ENCODE data around the gene TTLL11. TPM values are rescaled to one million over a fixed set of nuclear protein-coding genes. Genes with fewer than 3 reads are reported as not detected.

Gene TTLL11
- total RNA-seq, 1 donor from 2014 or later = 0.75 TPM

GRCh38 chr9:121776001-121776738, 316.9 kb downstream of the TTLL11 start:
- peaks cover 6% of the 10 kb centered on the region for H3K27me3 Mint-ChIP-seq (ENCODE audit: insufficient read depth, low read depth)
- Histone ChIP-seq H3K4me1 (peaks cover 29% of the 10 kb centered on the region), H3K9me3 (ENCODE audit: low read depth) (no peaks in the 10 kb centered on the region), H3K4me2 (no peak overlapping the region), H3K36me3 (no peaks in the 10 kb centered on the region), H3K9ac (no peak overlapping the region), H2AFZ (replicated peaks) (no peak overlapping the region), H4K20me1 (ENCODE audit: low read depth) (peaks cover 25% of the 10 kb centered on the region), H3K27me3 (no peaks in the 10 kb centered on the region), H3K4me3 (no peak overlapping the region), H3K27ac (no peak overlapping the region), H3K79me2 (ENCODE audit: low read depth) (peaks cover 12% of the 10 kb centered on the region), H3F3A (ENCODE audit: low read depth) (peaks cover 24% of the 10 kb centered on the region)
- peak overlapping the region; percentile 35 for H3K4me3 Mint-ChIP-seq
- peaks cover 29% of the 10 kb centered on the region for H3K4me1 Mint-ChIP-seq
- no peak overlapping the region for H3K27ac Mint-ChIP-seq
- peaks cover 9% of the 10 kb centered on the region for H3K9me3 Mint-ChIP-seq
- no peak for DNase-seq (ENCODE audit: low spot score)
- H3K36me3 Mint-ChIP-seq = peaks cover 42% of the 10 kb centered on the region
- no peak for TF ChIP-seq EZH2phosphoT487 (IDR thresholded peaks at IDR 0.05)
- TF ChIP-seq EZH2 (IDR thresholded peaks at IDR 0.05) = no peak
- no peak for TF ChIP-seq CTCF (IDR thresholded peaks at IDR 0.05)

- Histone ChIP-seq H4K20me1 (ENCODE audit: low read depth) (peaks cover 20% of the 10 kb centered on the region), H3K36me3 (no peaks in the 10 kb centered on the region), H3F3A (ENCODE audit: low read depth) (peaks cover 18% of the 10 kb centered on the region), H3K4me2 (no peak overlapping the region), H3K4me3 (no peak overlapping the region), H3K9me3 (ENCODE audit: low read depth) (no peaks in the 10 kb centered on the region), H3K9ac (no peak overlapping the region), H3K4me1 (peaks cover 17% of the 10 kb centered on the region), H3K27ac (no peak overlapping the region), H2AFZ (replicated peaks) (no peak overlapping the region), H3K79me2 (ENCODE audit: low read depth) (peaks cover 2% of the 10 kb centered on the region), H3K27me3 (no peaks in the 10 kb centered on the region)
- no peak for TF ChIP-seq EZH2phosphoT487 (IDR thresholded peaks at IDR 0.05)
- TF ChIP-seq EZH2 (IDR thresholded peaks at IDR 0.05) = no peak
- TF ChIP-seq CTCF (IDR thresholded peaks at IDR 0.05) = no peak
- no peak for DNase-seq (ENCODE audit: low spot score)
- H3K4me1 Mint-ChIP-seq = peaks cover 19% of the 10 kb centered on the region
- H3K36me3 Mint-ChIP-seq = peaks cover 37% of the 10 kb centered on the region
- H3K27me3 Mint-ChIP-seq (ENCODE audit: insufficient read depth, low read depth) = peaks cover 4% of the 10 kb centered on the region
- H3K27ac Mint-ChIP-seq = peak overlapping the region; percentile 65
- peaks cover 9% of the 10 kb centered on the region for H3K9me3 Mint-ChIP-seq
- H3K4me3 Mint-ChIP-seq = peak overlapping the region; percentile 27
Observed at GRCh38 chr9:121774715-121775613, 318.1 kb downstream of the TTLL11 start.

- peaks cover 10% of the 10 kb centered on the region for H3K4me1 Mint-ChIP-seq
- Histone ChIP-seq H2AFZ (replicated peaks) (no peak overlapping the region), H3K9ac (no peak overlapping the region), H3K27me3 (no peaks in the 10 kb centered on the region), H4K20me1 (ENCODE audit: low read depth) (peaks cover 13% of the 10 kb centered on the region), H3K4me2 (no peak overlapping the region), H3K4me3 (no peak overlapping the region), H3K79me2 (ENCODE audit: low read depth) (no peaks in the 10 kb centered on the region), H3K27ac (no peak overlapping the region), H3K4me1 (peaks cover 9% of the 10 kb centered on the region), H3F3A (ENCODE audit: low read depth) (peaks cover 9% of the 10 kb centered on the region), H3K9me3 (ENCODE audit: low read depth) (no peaks in the 10 kb centered on the region), H3K36me3 (no peaks in the 10 kb centered on the region)
- peaks cover 42% of the 10 kb centered on the region for H3K36me3 Mint-ChIP-seq
- H3K27me3 Mint-ChIP-seq (ENCODE audit: insufficient read depth, low read depth) = peaks cover 4% of the 10 kb centered on the region
- no peak for TF ChIP-seq EZH2phosphoT487 (IDR thresholded peaks at IDR 0.05)
- no peak for TF ChIP-seq CTCF (IDR thresholded peaks at IDR 0.05)
- TF ChIP-seq EZH2 (IDR thresholded peaks at IDR 0.05) = no peak
- H3K9me3 Mint-ChIP-seq = peaks cover 9% of the 10 kb centered on the region
- H3K4me3 Mint-ChIP-seq = no peak overlapping the region
- no peak for DNase-seq (ENCODE audit: low spot score)
- H3K27ac Mint-ChIP-seq = no peak overlapping the region
Observed at GRCh38 chr9:121773954-121774714, 319.0 kb downstream of the TTLL11 start.

Data from neural progenitor cell (in vitro differentiated cells).